HG03025 (cell line): Measurements from ENCODE around the gene PIK3C3.
"Not testable (repeated sequence)": the region's sequence is repeated elsewhere in the genome, so short reads cannot be mapped to it uniquely, and the experiment has no call there.

ENCODE experiments used
- ATAC-seq: cut with Tn5 transposase; IDR thresholded peaks from one replicate; pipeline ENCODE4 v1.9.1; 2021; ENCODE audit warnings: mild to moderate bottlenecking, moderate library complexity; ENCODE audit not compliant: unreplicated experiment, low FRiP score

The PIK3C3 gene

GRCh38 chr18:41965634-41966255 is 10.7 kb downstream of the PIK3C3 start:
- no peak for ATAC-seq

- no peak for ATAC-seq
These were observed 11.9 kb downstream of the PIK3C3 start for GRCh38 chr18:41966943-41967342.

GRCh38 chr18:41967680-41968079 is 12.6 kb downstream of the PIK3C3 start:
- ATAC-seq: no peak

DNA sequence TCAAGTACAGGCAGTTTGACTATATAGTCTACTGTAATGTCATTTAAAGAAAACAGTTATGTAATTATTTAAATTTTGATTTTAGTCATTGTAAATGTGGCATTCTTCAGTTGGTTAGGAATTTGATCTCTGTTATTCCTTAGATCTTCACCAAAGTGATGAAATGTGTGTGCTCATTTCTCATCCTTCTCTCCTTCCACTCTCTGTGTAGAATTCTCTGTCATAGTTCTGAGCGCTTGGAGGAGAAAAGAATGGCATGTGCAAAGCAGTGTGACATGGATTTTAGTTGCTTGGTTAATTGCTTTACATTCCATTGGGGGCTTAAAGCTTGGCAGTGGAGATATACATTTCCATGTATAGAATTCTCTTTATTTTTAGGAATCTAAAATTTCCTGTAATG is 14.8 kb downstream of the PIK3C3 start:
- ATAC-seq: no peak

DNA sequence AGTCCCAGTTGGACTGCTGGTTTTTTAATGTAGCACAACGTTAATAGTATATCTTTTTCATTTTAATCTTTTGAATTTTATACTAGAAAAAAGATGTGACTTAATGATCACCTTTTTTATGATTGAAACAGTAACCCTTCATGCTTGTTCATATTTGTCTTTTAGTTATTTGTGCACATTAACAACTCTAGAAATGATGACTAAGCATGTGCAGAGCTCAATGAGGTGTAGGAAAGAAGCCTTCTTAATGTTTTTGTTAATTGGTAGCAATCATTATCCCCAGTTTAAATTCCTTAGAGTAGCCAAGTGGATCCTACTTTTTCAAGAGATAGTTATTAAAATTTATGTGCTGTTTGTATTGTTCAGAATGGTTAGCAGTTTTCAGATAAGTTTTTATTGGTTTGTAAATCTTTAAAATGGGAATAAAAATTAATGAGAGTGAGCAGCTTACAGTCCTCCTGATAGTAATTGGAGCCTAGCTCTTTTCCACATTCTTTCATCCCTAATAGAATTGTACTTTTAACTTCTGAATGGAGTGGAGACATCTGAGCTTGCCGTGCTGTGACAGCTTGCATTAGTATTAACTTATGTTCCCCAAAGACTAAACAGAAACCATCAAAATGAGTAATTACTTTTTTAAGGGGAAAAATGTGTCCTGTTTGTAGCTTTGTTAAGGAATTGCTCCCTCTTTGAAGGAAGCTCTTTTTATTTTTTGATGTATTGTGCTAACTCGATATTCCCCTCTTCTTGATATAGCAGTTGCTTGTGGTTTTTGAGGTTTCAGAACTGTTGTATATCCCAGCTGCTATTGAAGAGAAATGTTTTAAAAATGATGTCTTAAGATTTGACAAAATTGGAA is 17.3 kb downstream of the PIK3C3 start:
- no peak for ATAC-seq

GRCh38 chr18:41973983-41974382 is 18.9 kb downstream of the PIK3C3 start:
- ATAC-seq: no peak

- no peak for ATAC-seq
These were observed 19.8 kb downstream of the PIK3C3 start for GRCh38 chr18:41974796-41975201.

DNA sequence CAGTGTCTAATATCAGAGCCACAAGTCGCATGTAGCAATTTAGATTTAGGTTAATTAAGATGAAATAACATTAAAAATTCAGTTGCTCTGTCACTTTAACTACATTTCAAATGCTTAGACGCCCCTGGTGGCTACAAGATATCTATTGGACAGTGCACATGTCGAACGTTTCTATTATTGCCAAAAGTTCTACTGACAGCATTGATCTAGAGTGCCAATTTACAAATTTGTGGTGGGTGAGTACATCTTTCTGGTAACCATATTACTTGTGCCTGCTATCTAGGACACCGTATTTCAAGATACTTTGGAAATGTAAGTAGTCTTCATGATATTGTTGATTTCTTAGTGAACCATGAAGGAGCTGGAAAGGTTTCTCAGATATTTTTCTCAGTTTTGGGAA is 20.2 kb downstream of the PIK3C3 start:
- no peak for ATAC-seq

GRCh38 chr18:41977233-41977632 is 22.2 kb downstream of the PIK3C3 start:
- ATAC-seq: no peak

- peak; percentile 96 for ATAC-seq
These were observed 28.1 kb downstream of the PIK3C3 start for GRCh38 chr18:41982942-41983660.

- ATAC-seq: no peak
These were observed 30.9 kb downstream of the PIK3C3 start for GRCh38 chr18:41985914-41986313.

DNA sequence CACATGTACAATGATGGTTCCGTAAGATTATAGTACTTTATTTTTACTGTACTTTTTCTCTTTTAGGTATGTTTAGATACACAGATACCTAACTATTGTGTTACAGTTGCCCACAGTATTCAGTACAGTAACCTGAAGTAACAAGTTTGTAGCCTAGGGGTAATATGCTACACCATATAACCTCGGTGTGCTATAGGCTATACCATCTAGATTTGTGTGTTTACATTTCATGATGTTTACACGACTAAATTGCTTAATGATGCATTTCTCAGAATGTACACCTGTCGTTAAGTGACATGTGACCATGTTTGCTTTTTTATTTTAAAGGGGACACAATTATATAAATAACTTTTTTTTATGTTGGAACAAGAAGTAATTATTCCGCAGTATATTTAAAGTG is 34.5 kb downstream of the PIK3C3 start:
- ATAC-seq: no peak

DNA sequence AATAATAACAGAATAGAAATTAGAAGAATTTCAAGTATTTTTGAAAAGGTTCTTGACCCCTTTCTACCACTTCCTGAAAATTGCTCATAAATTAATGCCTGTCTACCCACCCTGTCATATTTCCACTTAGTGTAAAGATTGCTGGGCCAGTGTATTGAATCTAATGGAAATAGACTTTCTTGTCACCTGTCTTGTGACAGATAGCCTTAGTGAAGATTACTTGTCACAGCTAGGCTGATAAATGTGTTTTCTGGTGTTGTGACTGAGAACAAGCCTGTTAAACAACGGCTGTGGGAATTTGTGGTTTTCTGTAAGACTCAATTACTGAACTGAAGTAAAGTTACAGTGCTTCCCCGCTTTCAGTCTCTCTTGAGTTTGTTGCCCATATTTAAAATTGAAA is 37.0 kb downstream of the PIK3C3 start:
- ATAC-seq: no peak

DNA sequence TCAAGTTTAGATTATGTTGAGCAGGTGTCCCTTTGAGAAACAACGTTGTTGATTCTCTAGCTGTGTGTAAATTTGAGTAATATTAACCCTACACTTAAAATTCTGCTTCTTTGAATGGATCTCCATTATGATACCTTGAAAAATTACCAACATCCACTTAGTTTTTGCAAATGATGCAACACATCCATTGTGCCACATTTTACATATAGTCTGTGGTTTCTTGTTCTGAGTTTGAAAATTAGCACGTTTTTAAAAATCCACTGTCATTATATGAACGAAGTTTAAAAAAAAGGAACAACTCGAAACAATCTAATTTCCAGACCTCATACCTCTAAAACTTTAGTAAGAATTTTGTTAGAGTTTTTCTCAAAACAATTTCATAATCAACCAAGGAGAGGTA is 37.7 kb downstream of the PIK3C3 start:
- no peak for ATAC-seq

DNA sequence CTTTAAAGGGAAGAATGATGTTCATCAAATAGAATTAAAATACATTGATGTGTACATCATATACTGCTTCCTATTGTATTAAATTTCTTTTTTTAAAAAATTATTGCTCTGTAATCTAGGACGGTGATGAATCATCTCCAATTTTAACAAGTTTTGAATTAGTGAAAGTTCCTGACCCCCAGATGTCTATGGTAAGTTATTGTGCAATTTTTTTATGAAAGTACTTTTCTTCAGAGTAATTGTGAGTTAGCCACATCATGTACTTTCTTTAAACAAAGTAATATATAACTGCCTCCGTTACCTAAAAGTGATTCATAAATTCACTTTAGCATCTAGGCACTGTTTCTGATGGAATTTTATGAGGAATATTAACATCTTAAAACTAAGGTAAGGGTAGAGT is 38.1 kb downstream of the PIK3C3 start:
- ATAC-seq: no peak

DNA sequence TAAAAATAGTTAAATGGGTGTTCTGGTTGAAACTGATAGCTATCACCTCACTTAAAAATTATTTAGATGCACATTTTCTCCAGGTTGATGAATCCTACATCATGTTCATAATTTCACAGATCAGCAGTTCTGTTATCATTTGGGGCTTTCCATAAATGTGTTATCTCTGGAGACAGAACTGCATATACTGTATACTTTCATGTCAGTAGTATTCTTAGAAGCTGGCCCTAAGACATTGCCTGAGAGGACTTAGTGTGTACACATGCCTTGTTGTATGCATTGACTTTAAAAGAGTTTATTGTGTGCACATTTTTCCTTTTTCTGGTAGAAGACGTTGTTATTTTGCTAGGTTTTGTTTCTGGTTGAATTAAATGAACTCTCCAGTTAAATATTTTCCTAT is 41.0 kb downstream of the PIK3C3 start:
- ATAC-seq: no peak

GRCh38 chr18:41999751-42000150 is 44.7 kb downstream of the PIK3C3 start:
- ATAC-seq: no peak

- ATAC-seq: no peak
These were observed 46.8 kb downstream of the PIK3C3 start for GRCh38 chr18:42001801-42002200.

DNA sequence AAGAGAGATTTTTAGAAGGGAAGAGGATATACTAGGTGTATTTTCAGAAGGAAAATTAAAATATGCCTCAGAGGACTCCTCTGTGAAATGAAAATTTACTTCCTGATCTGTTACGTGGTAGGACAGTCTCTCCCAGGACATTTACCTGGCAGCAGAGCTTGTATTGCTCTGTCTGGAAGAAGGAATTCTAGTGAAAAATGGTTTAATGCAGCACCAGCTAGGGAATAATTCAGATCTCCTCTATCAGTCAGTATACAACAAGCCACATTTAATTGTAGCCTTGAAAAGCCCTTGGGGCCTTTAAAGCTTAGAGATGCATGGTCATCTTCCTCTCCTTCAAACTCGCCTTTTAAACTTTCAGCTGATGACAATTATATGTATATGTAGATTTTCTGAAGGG is 49.6 kb downstream of the PIK3C3 start:
- no peak for ATAC-seq

- ATAC-seq: no peak
These were observed 50.7 kb downstream of the PIK3C3 start for GRCh38 chr18:42005782-42006181.

GRCh38 chr18:42009457-42009856 is 54.4 kb downstream of the PIK3C3 start:
- ATAC-seq: not testable (repeated sequence)
